Activated T-cell treated with anti-CD3 and anti-CD28 coated beads, Interleukin-2, amount 50 U/mL, for 48 hours (primary cell): Measurements from ENCODE around the gene EPC2.

Experiments
- DNase-seq, 2 experiments: peaks; one replicate each; pipeline ENCODE4 v3.0.0-alpha.2; 2020

Gene EPC2

GRCh38 chr2:148814860-148815419, 170.4 kb downstream of the EPC2 start:
- DNase-seq: no peak

DNA sequence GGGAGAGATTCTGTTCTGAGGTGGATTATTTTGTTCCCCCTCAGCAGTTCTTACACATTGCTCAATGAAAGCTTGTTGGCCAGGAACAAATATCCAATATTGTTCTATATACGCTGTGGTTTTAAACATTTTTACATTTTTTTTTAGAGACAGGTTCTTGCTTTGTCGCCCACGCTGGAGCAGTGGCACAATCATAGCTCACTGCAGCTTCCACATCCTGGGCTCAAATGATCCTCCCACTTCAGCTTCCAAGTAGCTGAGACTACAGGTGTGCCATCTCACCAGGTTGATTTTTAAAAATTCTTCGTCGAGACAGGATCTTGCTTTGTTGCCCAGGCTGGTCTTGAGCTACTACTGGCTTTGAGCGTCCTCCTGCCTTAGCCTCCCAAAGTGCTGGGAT, 171.6 kb downstream of the EPC2 start:
- no peak for DNase-seq

- DNase-seq: no peak
Measured at GRCh38 chr2:148817210-148817708, 172.7 kb downstream of the EPC2 start.

GRCh38 chr2:148819019-148819585, 174.6 kb downstream of the EPC2 start:
- no peak for DNase-seq

DNA sequence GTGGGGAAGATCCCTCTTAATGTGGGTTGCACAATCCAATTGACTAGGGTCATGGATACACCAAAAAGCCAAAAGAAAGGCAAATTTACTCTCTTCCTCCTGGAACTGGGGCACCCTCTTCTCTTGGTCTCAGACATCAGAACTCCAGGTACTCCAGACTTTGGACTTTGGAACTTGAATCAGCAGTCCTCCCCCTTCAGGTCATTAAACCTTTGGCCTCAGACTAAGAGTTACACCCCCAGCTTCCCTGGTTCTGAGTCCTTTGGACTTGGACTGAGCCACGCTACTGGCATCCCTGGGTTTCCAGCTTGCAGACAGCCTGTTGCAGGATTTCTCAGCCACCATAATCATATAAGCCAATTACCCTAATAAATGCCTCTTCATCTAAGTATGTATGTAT, 179.6 kb downstream of the EPC2 start:
- no peak for DNase-seq

DNA sequence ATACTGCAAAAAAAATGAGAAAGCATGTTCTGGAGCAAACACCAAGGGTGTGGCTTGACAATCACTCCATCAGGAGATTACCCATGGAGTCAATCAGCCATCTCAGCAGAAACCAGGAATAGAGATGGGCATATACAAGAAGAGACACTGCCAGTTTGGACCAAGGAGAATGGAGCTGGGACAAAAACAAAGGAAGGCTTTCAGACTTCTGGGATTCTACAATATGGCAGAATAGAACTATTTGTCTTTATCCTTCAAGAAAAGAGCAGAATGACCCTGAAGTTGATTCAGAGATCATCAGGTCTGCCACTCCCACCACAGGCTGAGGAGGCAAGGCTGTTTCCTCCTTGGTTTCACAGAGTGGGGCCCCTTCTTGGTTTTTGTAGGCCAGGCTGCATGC, 182.2 kb downstream of the EPC2 start:
- DNase-seq: no peak

GRCh38 chr2:148828941-148829340, 184.4 kb downstream of the EPC2 start:
- DNase-seq: no peak

GRCh38 chr2:148829618-148830017, 185.1 kb downstream of the EPC2 start:
- DNase-seq: no peak

GRCh38 chr2:148832637-148833036, 188.1 kb downstream of the EPC2 start:
- no peak for DNase-seq
